GM18861 (cell line): ENCODE results near the gene TMEM178A.

Experiments used
- ATAC-seq: cut with Tn5 transposase; IDR thresholded peaks from one replicate; pipeline ENCODE4 v1.9.1; 2021; ENCODE audit not compliant: unreplicated experiment

Gene TMEM178A

GRCh38 chr2:39708003-39708402 is 42.3 kb downstream of the TMEM178A start:
- ATAC-seq: no peak

- ATAC-seq: no peak
Observed at GRCh38 chr2:39710807-39711206, 45.1 kb downstream of the TMEM178A start.

- no peak for ATAC-seq
Observed at GRCh38 chr2:39712953-39713352, 47.2 kb downstream of the TMEM178A start.

GRCh38 chr2:39715095-39715494 is 49.4 kb downstream of the TMEM178A start:
- no peak for ATAC-seq

- ATAC-seq: no peak
Observed at GRCh38 chr2:39715822-39716221, 50.1 kb downstream of the TMEM178A start.

GRCh38 chr2:39717067-39717466 is 51.4 kb downstream of the TMEM178A start:
- no peak for ATAC-seq

GRCh38 chr2:39718483-39718882 is 52.8 kb downstream of the TMEM178A start:
- no peak for ATAC-seq

- ATAC-seq: no peak
Observed at GRCh38 chr2:39719317-39719716, 53.6 kb downstream of the TMEM178A start.

- no peak for ATAC-seq
Observed at GRCh38 chr2:39720970-39721369, 55.3 kb downstream of the TMEM178A start.

- ATAC-seq: no peak
Observed at GRCh38 chr2:39723497-39723896, 57.8 kb downstream of the TMEM178A start.

- ATAC-seq: no peak
Observed at GRCh38 chr2:39723946-39724827, 58.5 kb downstream of the TMEM178A start.

- no peak for ATAC-seq
Observed at GRCh38 chr2:39724828-39725144, 59.1 kb downstream of the TMEM178A start.

- ATAC-seq: no peak
Observed at GRCh38 chr2:39725401-39725800, 59.7 kb downstream of the TMEM178A start.

- peak; percentile 66 for ATAC-seq
Observed at GRCh38 chr2:39728085-39728484, 62.4 kb downstream of the TMEM178A start.

GRCh38 chr2:39728941-39729351 is 63.2 kb downstream of the TMEM178A start:
- no peak for ATAC-seq

GRCh38 chr2:39730276-39730675 is 64.6 kb downstream of the TMEM178A start:
- ATAC-seq: no peak

GRCh38 chr2:39730685-39731302 is 65.1 kb downstream of the TMEM178A start:
- ATAC-seq: peak; percentile 61

- ATAC-seq: no peak
Observed at GRCh38 chr2:39731546-39731945, 65.8 kb downstream of the TMEM178A start.

- no peak for ATAC-seq
Observed at GRCh38 chr2:39732482-39732881, 66.8 kb downstream of the TMEM178A start.

GRCh38 chr2:39733070-39733674 is 67.5 kb downstream of the TMEM178A start:
- ATAC-seq: no peak

GRCh38 chr2:39734445-39734844 is 68.7 kb downstream of the TMEM178A start:
- no peak for ATAC-seq

- no peak for ATAC-seq
Observed at GRCh38 chr2:39735648-39736047, 69.9 kb downstream of the TMEM178A start.
